ENCODE results near the gene RPS13.
"Not testable (repeated sequence)": the region's sequence is repeated elsewhere in the genome, so short reads cannot be mapped to it uniquely, and the experiment has no call there.

- TF ChIP-seq CTCF (IDR thresholded peaks at IDR 0.05); EZH2 (IDR thresholded peaks at IDR 0.05; ENCODE audit: borderline replicate concordance, insufficient read depth, low read depth, low read length, poor library complexity, severe bottlenecking): not testable (repeated sequence)
Measured at GRCh38 chr11:17034027-17034426, 43.4 kb downstream of the RPS13 start.

All from B cell (primary cell).